ENCODE data around the gene DLGAP4.

The DLGAP4 gene

GRCh38 chr20:36315545-36316351, 9.6 kb downstream of the DLGAP4 start:
- in situ Hi-C loops (cut with HindIII; ENCODE audit: low sequenced_read_pairs) = no loop called here
- no peak for DNase-seq (ENCODE audit: low read depth, low spot score)
- TF ChIP-seq CTCF (IDR thresholded peaks at IDR 0.05; ENCODE audit: low read depth, low read length) = no peak
- H3K4me3 ChIP-seq (ENCODE audit: low read depth, low read length) = no peak overlapping the region

DNA sequence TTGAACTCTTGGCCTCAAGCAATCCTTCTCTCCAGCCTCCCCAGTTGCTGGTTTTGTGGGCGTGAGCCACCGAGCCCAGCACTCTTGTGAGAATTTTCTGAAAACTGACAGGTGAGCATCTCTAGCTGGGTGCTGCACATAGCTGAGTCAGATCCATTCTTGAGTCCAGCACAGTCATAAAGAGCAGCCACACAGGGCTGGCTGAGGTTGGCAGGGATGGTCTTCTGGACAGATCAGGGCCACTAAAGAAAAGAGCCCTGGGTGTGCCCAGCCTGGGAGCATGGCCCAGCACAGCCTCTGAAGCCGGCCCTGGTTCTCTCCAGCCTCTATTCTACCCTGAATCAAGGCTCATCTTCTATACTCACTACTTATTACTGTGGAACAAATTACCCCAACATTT, 11.5 kb downstream of the DLGAP4 start:
- no peak overlapping the region for H3K4me3 ChIP-seq (ENCODE audit: low read depth, low read length)
- in situ Hi-C loops (cut with HindIII; ENCODE audit: low sequenced_read_pairs) = no loop called here
- TF ChIP-seq CTCF (IDR thresholded peaks at IDR 0.05; ENCODE audit: low read depth, low read length) = no peak
- no peak for DNase-seq (ENCODE audit: low read depth, low spot score)

- in situ Hi-C loops (cut with HindIII; ENCODE audit: low sequenced_read_pairs) = no loop called here
- TF ChIP-seq CTCF (IDR thresholded peaks at IDR 0.05; ENCODE audit: low read depth, low read length) = no peak
- no peak for DNase-seq (ENCODE audit: low read depth, low spot score)
- no peak overlapping the region for H3K4me3 ChIP-seq (ENCODE audit: low read depth, low read length)
These were observed 12.0 kb downstream of the DLGAP4 start for GRCh38 chr20:36318166-36318565.

DNA sequence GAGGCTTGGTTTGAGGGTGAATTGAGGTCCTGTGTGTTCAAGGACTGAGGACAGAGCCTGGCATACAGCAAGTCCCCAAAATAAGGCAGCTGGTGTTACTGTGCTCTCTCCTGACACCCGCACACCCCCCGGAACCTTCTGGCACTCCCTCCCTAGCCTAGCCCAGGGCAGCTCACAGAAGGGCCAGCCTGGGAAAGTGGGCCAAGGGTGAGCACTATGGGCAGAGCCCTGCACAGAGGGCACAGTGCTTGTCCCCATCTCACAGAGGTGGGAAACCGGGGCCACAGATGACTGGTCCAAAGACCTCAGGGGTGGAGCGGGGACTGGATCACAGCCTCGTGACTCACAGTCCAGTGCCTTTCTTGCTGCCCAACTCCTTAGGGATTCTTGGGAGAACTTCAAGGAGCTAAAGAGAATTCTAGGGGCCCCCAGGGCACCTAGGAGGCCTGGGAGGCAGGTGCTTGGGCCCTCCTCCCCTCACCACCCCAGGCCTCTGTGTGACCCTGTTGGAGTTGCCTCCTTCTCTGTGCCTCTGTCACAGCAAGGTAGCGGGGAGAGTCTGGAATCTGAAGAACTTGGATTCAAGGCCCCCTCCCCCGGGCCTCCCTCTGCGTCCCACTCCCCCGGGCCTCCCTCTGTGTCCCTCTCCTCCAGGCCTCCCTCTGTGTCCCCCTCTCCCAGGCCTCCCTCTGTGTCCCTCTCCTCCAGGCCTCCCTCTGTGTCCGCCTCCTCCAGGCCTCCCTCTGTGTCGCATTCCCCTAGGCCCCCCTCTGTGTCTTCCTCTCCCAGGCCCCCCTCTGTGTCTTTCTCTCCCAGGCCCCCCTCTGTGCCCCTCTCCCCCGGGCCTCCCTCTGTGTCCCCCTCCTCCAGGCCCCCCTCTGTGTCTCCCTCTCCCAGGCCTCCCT, 13.5 kb downstream of the DLGAP4 start:
- H3K4me3 ChIP-seq (ENCODE audit: low read depth, low read length) = no peak overlapping the region
- in situ Hi-C loops (cut with HindIII; ENCODE audit: low sequenced_read_pairs) = no loop called here
- TF ChIP-seq CTCF (IDR thresholded peaks at IDR 0.05; ENCODE audit: low read depth, low read length) = no peak
- DNase-seq (ENCODE audit: low read depth, low spot score) = no peak

DNA sequence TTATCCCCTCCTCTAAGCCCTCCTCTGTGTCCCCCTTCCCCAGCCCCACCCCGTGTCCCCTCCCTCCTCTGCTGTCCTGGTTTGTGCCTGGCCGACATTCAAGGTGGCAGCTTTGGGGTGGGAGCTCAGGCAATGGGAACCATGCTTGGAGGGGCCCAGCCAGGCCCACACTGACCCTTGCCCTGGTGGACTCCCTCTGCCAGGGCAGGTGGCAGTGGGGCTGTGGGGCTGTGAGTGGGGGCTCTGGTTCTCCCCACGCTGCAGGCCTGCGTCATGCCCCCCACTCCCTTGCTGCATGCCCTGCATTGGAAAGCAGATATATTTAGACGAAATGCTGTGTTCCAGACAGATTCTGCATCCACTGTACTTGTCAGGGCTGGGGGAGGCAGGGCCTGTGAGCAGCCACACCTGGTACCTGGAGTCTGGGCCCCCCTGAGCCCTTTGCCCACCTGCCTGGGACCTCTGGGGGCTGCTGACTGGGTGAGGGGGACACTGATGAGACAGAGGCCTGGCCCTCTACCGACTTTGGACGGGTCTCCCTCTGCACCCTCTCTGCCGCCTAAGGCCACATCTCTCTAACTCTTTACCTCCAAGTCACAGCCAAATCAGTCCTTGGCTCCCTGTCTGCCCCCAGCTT, 14.2 kb downstream of the DLGAP4 start:
- TF ChIP-seq CTCF (IDR thresholded peaks at IDR 0.05; ENCODE audit: low read depth, low read length) = no peak
- in situ Hi-C loops (cut with HindIII; ENCODE audit: low sequenced_read_pairs) = no loop called here
- DNase-seq (ENCODE audit: low read depth, low spot score) = no peak
- no peak overlapping the region for H3K4me3 ChIP-seq (ENCODE audit: low read depth, low read length)

- no peak for DNase-seq (ENCODE audit: low read depth, low spot score)
- in situ Hi-C loops (cut with HindIII; ENCODE audit: low sequenced_read_pairs) = no loop called here
- TF ChIP-seq CTCF (IDR thresholded peaks at IDR 0.05; ENCODE audit: low read depth, low read length) = no peak
- H3K4me3 ChIP-seq (ENCODE audit: low read depth, low read length) = no peak overlapping the region
These were observed 15.0 kb downstream of the DLGAP4 start for GRCh38 chr20:36320898-36321695.

Measured in astrocyte of the spinal cord (primary cell).